SK-N-MC (cell line): ENCODE results near the gene RANBP17.

Experiments used
- DNase-seq: peaks from one replicate; pipeline ENCODE4 v3.0.0-alpha.2; 2011; ENCODE audit warnings: low read depth, low spot score
- H3K27ac ChIP-seq: fragments of 200-600 bp; sonication (generic); 2 replicates; pipeline ENCODE4 v1.5.1; 2016; ENCODE audit warnings: mixed run types
- H3K36me3 ChIP-seq: fragments of 200-600 bp; sonication (generic); 2 replicates; pipeline ENCODE4 v1.6.1; 2017; ENCODE audit warnings: antibody characterized with exemption, low read length, mixed read lengths; ENCODE audit not compliant: insufficient read depth
- H3K4me3 ChIP-seq: fragments of 200-600 bp; sonication (generic); 2 replicates; pipeline ENCODE4 v1.5.1; 2016
- H3K9ac ChIP-seq: fragments of 200-600 bp; sonication (generic); 2 replicates; pipeline ENCODE4 v1.8.0; 2017; ENCODE audit warnings: mixed run types, mixed read lengths; ENCODE audit not compliant: insufficient read length
- H3K9me3 ChIP-seq: fragments of 200-600 bp; sonication (generic); 2 replicates; pipeline ENCODE4 v1.6.1; 2017; ENCODE audit warnings: low read depth, mild to moderate bottlenecking, antibody characterized with exemption, low read length, moderate library complexity, mixed read lengths
- EZH2 ChIP-seq: fragments of 200-600 bp; sonication (generic); IDR thresholded peaks from one replicate; pipeline ENCODE4 v1.6.1; 2017; ENCODE audit warnings: antibody characterized with exemption
- FOXP2 ChIP-seq: optimal IDR thresholded peaks from 2 replicates; pipeline ENCODE3; 2011; ENCODE audit warnings: mild to moderate bottlenecking, moderate library complexity; ENCODE audit not compliant: insufficient read depth; ENCODE audit errors: extremely low read length, control extremely low read depth
- POLR2AphosphoS5 ChIP-seq: IDR thresholded peaks from 2 replicates; pipeline ENCODE4 v1.6.1; 2012; ENCODE audit warnings: mild to moderate bottlenecking, low read depth, low read length, borderline replicate concordance

Gene RANBP17

DNA sequence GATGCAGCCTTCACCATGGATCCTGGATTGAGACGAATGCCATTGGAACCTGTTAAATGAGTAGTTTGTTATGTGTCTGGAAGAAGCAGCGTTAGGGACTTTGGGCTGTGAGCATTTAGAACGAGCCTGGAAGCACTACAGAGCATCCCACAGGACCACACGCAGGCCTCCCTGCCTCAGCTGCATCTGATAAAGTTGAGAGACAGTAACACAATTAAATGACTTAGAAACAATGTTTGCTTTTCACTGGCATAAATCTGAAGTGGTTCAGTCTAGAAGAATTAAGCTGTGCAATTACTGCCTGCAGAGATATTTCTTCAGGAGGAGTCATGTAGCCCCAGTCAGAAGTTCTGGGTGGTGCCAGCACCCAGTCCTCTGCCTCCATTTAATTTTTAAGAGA lies 437.4 kb downstream of the RANBP17 start:
- TF ChIP-seq FOXP2: no peak
- no peak for TF ChIP-seq POLR2AphosphoS5
- no peak for TF ChIP-seq EZH2

DNA sequence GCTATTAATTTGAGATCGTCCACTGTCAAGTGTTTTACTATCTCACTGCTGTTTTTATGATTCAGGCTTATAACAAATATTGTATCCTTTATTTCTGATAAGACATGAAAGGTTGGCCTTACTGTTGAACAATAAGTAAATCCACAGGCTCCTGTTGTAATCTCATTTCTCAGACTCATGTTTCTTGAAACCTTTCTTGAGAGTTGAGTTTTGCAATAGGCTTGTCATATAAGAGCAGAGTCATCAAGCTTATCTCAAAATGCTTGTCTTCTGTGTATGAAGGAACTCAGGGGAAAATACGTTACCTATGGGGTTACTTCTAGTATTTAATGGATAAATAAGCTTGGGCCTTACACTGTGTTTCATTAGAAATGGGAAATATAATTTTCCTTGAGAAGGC lies 438.0 kb downstream of the RANBP17 start:
- TF ChIP-seq POLR2AphosphoS5 (no peak), FOXP2 (no peak), EZH2 (no peak)
- H3K27ac ChIP-seq: no peak overlapping the region
- no peaks in the 10 kb centered on the region for H3K36me3 ChIP-seq
- no peak overlapping the region for H3K9ac ChIP-seq
- DNase-seq: no peak
- H3K9me3 ChIP-seq: no peaks in the 10 kb centered on the region
- H3K4me3 ChIP-seq: no peak overlapping the region

More for the DNA sequence above, 437.4 kb downstream of the RANBP17 start:
- Histone ChIP-seq H3K4me3 (no peak overlapping the region), H3K36me3 (no peaks in the 10 kb centered on the region), H3K9me3 (no peaks in the 10 kb centered on the region), H3K27ac (no peak overlapping the region), H3K9ac (no peak overlapping the region)
- no peak for DNase-seq

DNA sequence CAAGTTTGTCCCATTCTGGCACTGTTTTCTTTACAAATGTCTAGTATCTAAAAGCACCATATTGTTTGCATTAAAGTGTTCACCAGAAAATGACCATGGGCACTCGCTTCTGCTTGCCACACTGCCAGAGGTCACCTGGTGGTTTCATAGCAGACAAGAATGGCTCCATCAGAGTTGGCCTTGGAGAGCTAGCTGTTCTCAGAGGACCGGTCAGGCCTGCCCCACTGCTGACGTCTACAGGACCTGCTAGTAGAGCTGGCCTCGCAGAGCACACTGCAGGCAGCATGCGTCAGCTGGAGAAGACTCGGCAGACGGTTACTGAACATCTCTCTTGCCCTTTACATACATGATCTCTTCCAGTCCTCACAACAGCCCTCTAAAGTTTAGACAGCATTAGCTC lies 438.5 kb downstream of the RANBP17 start:
- no peaks in the 10 kb centered on the region for H3K9me3 ChIP-seq

DNA sequence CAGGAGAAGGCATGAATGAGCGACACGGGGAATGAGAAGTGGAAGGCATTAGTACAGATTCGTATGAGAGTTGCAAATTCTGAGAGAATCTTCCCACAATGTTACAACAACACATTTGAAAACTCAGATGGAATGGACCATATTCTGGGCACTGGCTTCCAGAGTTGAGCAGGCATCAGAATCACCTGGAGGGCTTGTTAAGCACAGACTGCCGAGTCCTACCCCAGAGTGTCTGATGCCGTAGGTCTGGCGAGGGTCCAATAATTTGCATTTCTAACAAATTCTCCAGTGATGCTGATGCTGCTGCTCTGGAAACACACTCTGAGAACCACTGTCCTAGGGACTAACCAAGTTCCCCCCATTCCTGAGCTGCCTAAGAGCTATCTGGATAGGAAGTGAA lies 444.3 kb downstream of the RANBP17 start:
- H3K36me3 ChIP-seq: no peaks in the 10 kb centered on the region
- no peak overlapping the region for H3K9ac ChIP-seq
- no peak overlapping the region for H3K4me3 ChIP-seq
- no peak for DNase-seq
- no peak overlapping the region for H3K27ac ChIP-seq
- TF ChIP-seq EZH2 (no peak), POLR2AphosphoS5 (no peak), FOXP2 (no peak)
- no peaks in the 10 kb centered on the region for H3K9me3 ChIP-seq

More for the DNA sequence above, 438.5 kb downstream of the RANBP17 start:
- Histone ChIP-seq H3K9ac (no peak overlapping the region), H3K4me3 (no peak overlapping the region), H3K27ac (no peak overlapping the region), H3K36me3 (no peaks in the 10 kb centered on the region)
- no peak for TF ChIP-seq FOXP2
- no peak for DNase-seq

DNA sequence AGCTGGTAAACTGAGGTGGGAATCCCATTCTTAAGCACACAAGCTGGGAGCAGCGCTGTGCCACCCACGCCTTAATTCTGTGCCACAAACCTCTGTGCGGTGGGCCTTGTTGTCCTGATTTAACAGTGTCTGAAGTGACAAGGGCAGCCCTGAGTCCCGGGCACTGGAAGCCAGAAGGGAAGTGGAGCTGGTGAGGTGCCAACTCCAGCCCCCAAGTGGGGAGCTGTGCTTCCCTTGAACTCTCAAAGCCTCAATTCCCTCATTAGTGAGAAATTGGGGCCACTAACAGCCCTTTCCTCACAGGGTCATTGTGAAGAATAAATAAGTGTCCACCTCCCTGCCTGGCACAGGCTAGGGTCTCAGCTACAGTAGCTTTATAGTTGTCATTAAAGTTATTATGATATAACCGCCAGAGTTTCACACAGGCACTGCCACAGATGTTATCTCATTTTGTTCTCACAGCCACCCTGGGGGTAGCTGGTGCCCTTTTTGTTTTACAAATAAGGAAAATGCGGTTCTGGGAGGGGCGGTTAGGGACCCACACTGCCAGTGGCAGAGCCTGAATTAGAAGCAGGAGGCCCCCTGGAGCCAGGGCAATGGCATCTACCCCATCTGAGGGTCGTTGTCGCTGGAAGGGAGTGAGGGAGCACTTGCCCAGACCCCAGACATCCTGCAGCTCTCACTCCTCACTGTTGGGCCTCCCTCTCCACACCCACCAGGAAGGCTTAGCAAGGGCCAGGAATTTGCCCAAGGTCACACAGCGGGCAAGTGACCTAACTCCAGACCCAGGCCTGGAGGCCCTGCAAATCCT lies 445.2 kb downstream of the RANBP17 start:
- Histone ChIP-seq H3K36me3 (no peaks in the 10 kb centered on the region), H3K4me3 (no peak overlapping the region), H3K9me3 (no peaks in the 10 kb centered on the region), H3K9ac (no peak overlapping the region), H3K27ac (no peak overlapping the region)
- TF ChIP-seq EZH2 (no peak), FOXP2 (no peak), POLR2AphosphoS5 (no peak)
- no peak for DNase-seq

DNA sequence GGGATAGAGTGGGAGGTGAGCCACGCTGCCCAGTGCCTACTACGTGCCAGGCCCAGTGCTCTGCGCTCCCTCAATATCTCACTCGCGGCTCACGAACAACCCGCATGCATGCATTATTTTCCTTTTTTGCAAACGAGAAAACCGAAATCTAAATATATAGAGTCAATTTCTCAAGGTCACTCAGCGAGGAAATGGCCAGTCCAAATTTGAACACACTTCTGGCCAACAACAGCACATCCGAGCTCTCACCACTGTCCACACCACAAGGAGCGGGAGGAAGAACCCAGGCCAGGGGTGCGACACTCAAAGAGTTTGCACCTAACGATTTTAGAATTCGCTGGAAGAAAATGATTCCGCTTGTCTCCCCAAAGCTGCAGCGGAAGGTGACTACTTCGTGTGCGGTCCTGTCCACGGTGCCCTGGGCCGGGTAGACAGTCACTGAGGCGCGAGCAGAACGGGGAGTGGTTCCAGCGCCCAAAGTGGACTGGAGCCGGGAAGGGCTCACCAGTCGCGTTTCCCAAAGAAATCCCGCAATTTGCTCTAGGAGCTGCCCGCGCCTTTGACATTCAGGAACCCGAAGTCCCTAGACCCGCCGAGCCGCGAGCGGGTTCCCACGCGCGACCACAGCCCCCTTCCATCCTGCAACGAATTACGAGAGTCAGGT lies 446.1 kb downstream of the RANBP17 start:
- H3K9ac ChIP-seq: no peak overlapping the region
- TF ChIP-seq FOXP2 (no peak), POLR2AphosphoS5 (no peak), EZH2 (no peak)
- no peaks in the 10 kb centered on the region for H3K36me3 ChIP-seq
- no peaks in the 10 kb centered on the region for H3K9me3 ChIP-seq
- no peak overlapping the region for H3K4me3 ChIP-seq
- no peak for DNase-seq
- H3K27ac ChIP-seq: no peak overlapping the region

DNA sequence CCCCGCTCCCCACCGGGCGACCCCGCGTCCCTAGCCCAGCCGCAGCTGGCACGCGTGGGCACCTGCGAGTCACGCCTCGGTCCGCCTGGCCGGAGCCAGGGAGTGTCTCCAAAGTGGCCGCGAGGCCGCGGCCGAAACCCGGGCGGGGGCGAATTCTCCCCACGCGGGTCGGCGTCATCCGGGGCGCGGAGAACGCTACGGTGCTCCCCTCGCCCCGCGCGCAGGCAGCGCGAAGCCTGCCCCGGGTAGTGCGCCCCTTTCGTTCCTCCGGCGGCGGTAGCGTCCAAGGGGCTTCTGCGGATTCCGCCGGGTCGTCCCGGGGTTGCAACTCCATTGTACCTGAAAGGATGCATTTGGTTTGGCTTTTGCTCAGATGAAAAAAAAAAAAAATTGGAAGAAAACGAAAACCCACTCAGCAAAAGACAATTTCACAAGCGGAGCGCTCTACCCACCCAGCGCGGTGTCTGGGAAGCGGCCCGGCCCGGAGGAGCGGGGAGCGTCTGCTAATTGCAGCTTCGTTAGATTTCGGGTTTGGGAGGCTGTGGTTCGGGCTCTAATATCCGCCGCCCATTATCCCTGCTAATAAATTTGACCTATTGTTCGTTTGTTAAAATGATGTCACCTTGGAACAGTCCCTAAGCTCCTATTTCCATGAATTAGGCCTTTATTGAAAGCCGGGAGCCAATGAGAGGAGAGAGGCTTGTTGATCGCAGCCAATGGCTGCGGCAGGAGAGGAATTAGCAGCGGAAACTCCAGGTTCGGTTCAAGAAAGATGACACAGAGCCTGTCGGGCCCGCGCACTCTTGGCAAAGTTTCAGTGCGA lies 446.8 kb downstream of the RANBP17 start, which contains the start of gene TLX3:
Gene TLX3, plus strand, starts transcription at position 796 of the 823 bp plus-strand sequence. CDS start 118 bp downstream, outside the sequence.
- no peaks in the 10 kb centered on the region for H3K9me3 ChIP-seq
- no peaks in the 10 kb centered on the region for H3K36me3 ChIP-seq
- no peak within 1 kb of the TSS for H3K9ac ChIP-seq
- TF ChIP-seq EZH2 (no peak), POLR2AphosphoS5 (no peak), FOXP2 (no peak)
- H3K4me3 ChIP-seq: no peak within 1 kb of the TSS
- DNase-seq: no peak
- no peak within 1 kb of the TSS for H3K27ac ChIP-seq
